PFSK-1 (cell line): ENCODE results near the gene SLC4A3.

ENCODE experiments used
- POLR2AphosphoS5 ChIP-seq: IDR thresholded peaks from 2 replicates; pipeline ENCODE4 v1.6.1; 2012; ENCODE audit warnings: low read depth, mild to moderate bottlenecking, control low read depth, low read length, moderate library complexity
- SIN3A ChIP-seq: IDR thresholded peaks from 2 replicates; pipeline ENCODE4 v1.6.1; 2012; ENCODE audit warnings: mild to moderate bottlenecking, low read length, moderate library complexity, borderline replicate concordance; ENCODE audit not compliant: insufficient read depth

DNA sequence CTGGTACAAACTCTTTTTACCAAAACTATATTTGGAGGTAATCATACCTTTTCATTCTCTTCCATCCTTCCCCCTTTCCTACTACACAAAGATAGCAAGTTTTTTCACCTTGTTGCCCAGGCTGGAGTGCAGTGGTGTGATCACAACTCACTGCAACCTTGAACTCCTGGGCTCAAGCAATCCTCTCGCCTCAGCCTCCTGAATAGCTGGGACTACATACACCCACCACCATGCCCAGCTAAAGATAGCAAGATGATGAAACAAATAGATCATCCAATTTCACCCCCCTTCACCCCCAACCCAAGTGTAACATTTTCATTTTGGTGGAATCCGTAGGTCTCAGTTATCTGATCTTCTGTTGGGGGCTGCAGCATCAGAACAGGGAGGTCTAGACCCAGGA lies 34.3 kb upstream of the SLC4A3 start:
- no peak for TF ChIP-seq POLR2AphosphoS5
- TF ChIP-seq SIN3A: no peak
